Small intestine (tissue), 7 donors: ENCODE measurements around the gene ZNF644. TPM values are rescaled to one million over a fixed set of nuclear protein-coding genes. Genes with fewer than 3 reads are reported as not detected.

Source experiments
- DNase-seq, 2 donors: peaks; one replicate each; pipeline versions ENCODE4 v3.0.0 to v3.0.0-alpha.2; 2013
- FAIRE-seq: peaks from 2 replicates; lab custom pipeline; 2012; peaks lifted over from hg19 to GRCh38; lab: Jason Lieb, UNC
- H3K27ac ChIP-seq, 3 donors: one replicate each; pipeline ENCODE4 v1.5.1; 2013; ENCODE audit warnings: low read length in 2 of 3, mild to moderate bottlenecking in 2 of 3, control low read depth in 1 of 3, inconsistent platforms in 1 of 3, low read depth in 1 of 3, moderate library complexity in 1 of 3
- H3K27me3 ChIP-seq, 3 donors: one replicate each; pipeline ENCODE4 v1.6.1; 2013; ENCODE audit warnings: low read length in 3 of 3, inconsistent platforms in 1 of 3; ENCODE audit not compliant: control insufficient read depth in 3 of 3, insufficient read depth in 3 of 3
- H3K36me3 ChIP-seq, 3 donors: one replicate each; pipeline ENCODE4 v1.6.1; 2013; ENCODE audit warnings: low read length in 3 of 3, inconsistent platforms in 1 of 3, low read depth in 1 of 3, mild to moderate bottlenecking in 1 of 3, moderate library complexity in 1 of 3; ENCODE audit not compliant: control insufficient read depth in 3 of 3, insufficient read depth in 2 of 3
- H3K4me1 ChIP-seq, 3 donors: one replicate each; pipeline ENCODE4 v1.6.1; 2013; ENCODE audit warnings: low read length in 2 of 3, inconsistent platforms in 1 of 3, low read depth in 1 of 3, mild to moderate bottlenecking in 1 of 3, moderate library complexity in 1 of 3; ENCODE audit not compliant: control insufficient read depth in 3 of 3, insufficient read depth in 2 of 3
- H3K4me3 ChIP-seq, 3 donors: one replicate each; pipeline ENCODE4 v1.5.1; 2013; ENCODE audit warnings: low read length in 3 of 3, control low read depth in 1 of 3, inconsistent platforms in 1 of 3, low read depth in 1 of 3, mild to moderate bottlenecking in 1 of 3, moderate library complexity in 1 of 3
- H3K9me3 ChIP-seq, 2 donors: one replicate each; pipeline ENCODE4 v1.6.1; 2013; ENCODE audit warnings: low read depth in 1 of 2, low read length in 1 of 2; ENCODE audit not compliant: control insufficient read depth in 2 of 2, insufficient read depth in 1 of 2
- WGBS, 3 donors: extraction: QIAGEN DNeasy Blood & Tissue Kit; methylation state at CpG; one replicate each; pipeline ENCODE4 v1.1.7; 2013; 5-methylcytosine and 5-hydroxymethylcytosine counted together
- polyA plus RNA-seq, 4 donors: library from polyadenylated mRNA; stranded (reverse) in 3 of 4; unstranded in 1 of 4; fragments of 200-250 nt in 3 of 4; fragments of 120-200 nt in 1 of 4; gene quantifications; one replicate each; pipeline versions ENCODE4 v1.2.1 to v1.2.3, GENCODE V29; 2013
- donor health status: healthy with polysubstance abuse.
- donor health status: control.
- donor health status: control.
- donor health status: Bipolar disorder and iron deficiency.
- donor health status: healthy.

ZNF644 gene
- polyA plus RNA-seq, 4 donors: 14.1 to 39.3 (median 17.0) TPM

- FAIRE-seq (no peak), DNase-seq (no peak)
- Histone ChIP-seq H3K4me1 (no peaks in the 10 kb centered on the region), H3K27me3 (no peaks in the 10 kb centered on the region), H3K36me3 (peaks cover 0 to 4% (median 0%) of the 10 kb centered on the region in 3 donors), H3K4me3 (no peak overlapping the region), H3K27ac (no peak overlapping the region), H3K9me3 (peaks cover 0 to 11% of the 10 kb centered on the region in 2 donors)
- WGBS, 3 donors: 77 to 84% (median 83%) methylated on average over 3 of the region's 3 CpGs
Measured at GRCh38 chr1:90952906-90953305, 68.9 kb downstream of the ZNF644 start.

GRCh38 chr1:90951009-90951408, 70.8 kb downstream of the ZNF644 start:
- FAIRE-seq (no peak), DNase-seq (no peak)
- peaks cover 0 to 11% of the 10 kb centered on the region in 2 donors for H3K9me3 ChIP-seq
- no peaks in the 10 kb centered on the region for H3K4me1 ChIP-seq
- no peak overlapping the region for H3K27ac ChIP-seq
- 78 to 93% (median 78%) methylated on average over 2 of the region's 2 CpGs for WGBS, 3 donors
- no peaks in the 10 kb centered on the region for H3K27me3 ChIP-seq
- peaks cover 0 to 2% (median 0%) of the 10 kb centered on the region in 3 donors for H3K36me3 ChIP-seq
- no peak overlapping the region for H3K4me3 ChIP-seq

- Histone ChIP-seq H3K36me3 (no peaks in the 10 kb centered on the region), H3K27ac (no peak overlapping the region), H3K4me3 (no peak overlapping the region), H3K4me1 (no peaks in the 10 kb centered on the region), H3K9me3 (no peaks in the 10 kb centered on the region), H3K27me3 (no peaks in the 10 kb centered on the region)
- DNase-seq: no peak
- no peak for FAIRE-seq
- WGBS, 3 donors: 95 to 98% (median 96%) methylated on average over 7 of the region's 7 CpGs
Measured at GRCh38 chr1:90948301-90948700, 73.5 kb downstream of the ZNF644 start.

- H3K27me3 ChIP-seq: no peaks in the 10 kb centered on the region
- H3K4me1 ChIP-seq: no peaks in the 10 kb centered on the region
- H3K36me3 ChIP-seq: no peaks in the 10 kb centered on the region
- no peak overlapping the region for H3K4me3 ChIP-seq
- 81 to 93% (median 90%) methylated on average over 1 of the region's 1 CpG for WGBS, 3 donors
- FAIRE-seq (peak; percentile 15), DNase-seq (no peak)
- H3K27ac ChIP-seq: no peak overlapping the region
- no peaks in the 10 kb centered on the region for H3K9me3 ChIP-seq
Measured at GRCh38 chr1:90946630-90947029, 75.2 kb downstream of the ZNF644 start.

GRCh38 chr1:90945287-90945686, 76.5 kb downstream of the ZNF644 start:
- Histone ChIP-seq H3K9me3 (no peaks in the 10 kb centered on the region), H3K27ac (no peak overlapping the region), H3K4me3 (no peak overlapping the region), H3K36me3 (peaks cover 0 to 6% (median 2%) of the 10 kb centered on the region in 3 donors), H3K27me3 (no peaks in the 10 kb centered on the region), H3K4me1 (no peaks in the 10 kb centered on the region)
- DNase-seq (no peak), FAIRE-seq (no peak)

- no peaks in the 10 kb centered on the region for H3K4me1 ChIP-seq
- no peaks in the 10 kb centered on the region for H3K27me3 ChIP-seq
- FAIRE-seq (no peak), DNase-seq (no peak)
- no peaks in the 10 kb centered on the region for H3K9me3 ChIP-seq
- no peak overlapping the region for H3K27ac ChIP-seq
- 81 to 97% (median 94%) methylated on average over 4 of the region's 4 CpGs for WGBS, 3 donors
- H3K4me3 ChIP-seq: no peak overlapping the region
- H3K36me3 ChIP-seq: peaks cover 0 to 9% (median 6%) of the 10 kb centered on the region in 3 donors
Measured at GRCh38 chr1:90943966-90944365, 77.9 kb downstream of the ZNF644 start.

GRCh38 chr1:90940746-90941145, 81.1 kb downstream of the ZNF644 start:
- Histone ChIP-seq H3K27ac (no peak overlapping the region), H3K27me3 (no peaks in the 10 kb centered on the region), H3K36me3 (peaks cover 0 to 12% (median 6%) of the 10 kb centered on the region in 3 donors), H3K4me3 (no peak overlapping the region), H3K9me3 (no peaks in the 10 kb centered on the region), H3K4me1 (no peaks in the 10 kb centered on the region)
- DNase-seq (no peak), FAIRE-seq (no peak)
- WGBS, 3 donors: 93 to 98% (median 94%) methylated on average over 2 of the region's 2 CpGs

- H3K27ac ChIP-seq: no peak overlapping the region
- H3K27me3 ChIP-seq: no peaks in the 10 kb centered on the region
- no peaks in the 10 kb centered on the region for H3K9me3 ChIP-seq
- FAIRE-seq (no peak), DNase-seq (no peak)
- H3K36me3 ChIP-seq: peaks cover 5 to 12% (median 7%) of the 10 kb centered on the region in 3 donors
- 100% methylated on average over 1 of the region's 1 CpG for WGBS, 3 donors
- no peak overlapping the region for H3K4me3 ChIP-seq
- H3K4me1 ChIP-seq: no peaks in the 10 kb centered on the region
Measured at GRCh38 chr1:90936731-90937130, 85.1 kb downstream of the ZNF644 start.

- DNase-seq: no peak
- Histone ChIP-seq H3K27ac (no peak overlapping the region), H3K4me1 (no peaks in the 10 kb centered on the region), H3K4me3 (no peak overlapping the region), H3K27me3 (no peaks in the 10 kb centered on the region), H3K36me3 (peaks cover 5 to 12% (median 7%) of the 10 kb centered on the region in 3 donors), H3K9me3 (no peaks in the 10 kb centered on the region)
- no peak for FAIRE-seq
- WGBS, 3 donors: 86 to 95% (median 94%) methylated on average over 4 of the region's 4 CpGs
Measured at GRCh38 chr1:90936061-90936460, 85.8 kb downstream of the ZNF644 start.
